Coronary artery (tissue), 2 donors: ENCODE data around the gene BTBD6.

Experiments used
- DNase-seq: peaks from one replicate; pipeline ENCODE4 v3.0.0-alpha.2; 2017; ENCODE audit warnings: low spot score
- H3K27ac ChIP-seq, 2 donors: fragments of 200-600 bp; sonication (generic); one replicate each; pipeline ENCODE4 v1.5.1; 2016 to 2019
- H3K4me3 ChIP-seq: fragments of 200-600 bp; sonication (generic); 2 replicates; pipeline ENCODE4 v1.5.1; 2016; ENCODE audit warnings: mild to moderate bottlenecking, moderate library complexity
- TF ChIP-seq, protein P1 (sequence below): fragments of 200-600 bp; sonication (generic); IDR thresholded peaks from one replicate; pipeline ENCODE4 v1.5.1; 2019; ENCODE audit warnings: antibody characterized with exemption

The BTBD6 gene

GRCh38 chr14:105247715-105248367 is 492 bp upstream of the BTBD6 start:
- H3K27ac ChIP-seq: peak overlapping the region; percentile 43 to 100
- H3K4me3 ChIP-seq: peak overlapping the region; percentile 98
- DNase-seq: no peak
- TF ChIP-seq, protein P1, sequence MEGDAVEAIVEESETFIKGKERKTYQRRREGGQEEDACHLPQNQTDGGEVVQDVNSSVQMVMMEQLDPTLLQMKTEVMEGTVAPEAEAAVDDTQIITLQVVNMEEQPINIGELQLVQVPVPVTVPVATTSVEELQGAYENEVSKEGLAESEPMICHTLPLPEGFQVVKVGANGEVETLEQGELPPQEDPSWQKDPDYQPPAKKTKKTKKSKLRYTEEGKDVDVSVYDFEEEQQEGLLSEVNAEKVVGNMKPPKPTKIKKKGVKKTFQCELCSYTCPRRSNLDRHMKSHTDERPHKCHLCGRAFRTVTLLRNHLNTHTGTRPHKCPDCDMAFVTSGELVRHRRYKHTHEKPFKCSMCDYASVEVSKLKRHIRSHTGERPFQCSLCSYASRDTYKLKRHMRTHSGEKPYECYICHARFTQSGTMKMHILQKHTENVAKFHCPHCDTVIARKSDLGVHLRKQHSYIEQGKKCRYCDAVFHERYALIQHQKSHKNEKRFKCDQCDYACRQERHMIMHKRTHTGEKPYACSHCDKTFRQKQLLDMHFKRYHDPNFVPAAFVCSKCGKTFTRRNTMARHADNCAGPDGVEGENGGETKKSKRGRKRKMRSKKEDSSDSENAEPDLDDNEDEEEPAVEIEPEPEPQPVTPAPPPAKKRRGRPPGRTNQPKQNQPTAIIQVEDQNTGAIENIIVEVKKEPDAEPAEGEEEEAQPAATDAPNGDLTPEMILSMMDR: no peak

DNA sequence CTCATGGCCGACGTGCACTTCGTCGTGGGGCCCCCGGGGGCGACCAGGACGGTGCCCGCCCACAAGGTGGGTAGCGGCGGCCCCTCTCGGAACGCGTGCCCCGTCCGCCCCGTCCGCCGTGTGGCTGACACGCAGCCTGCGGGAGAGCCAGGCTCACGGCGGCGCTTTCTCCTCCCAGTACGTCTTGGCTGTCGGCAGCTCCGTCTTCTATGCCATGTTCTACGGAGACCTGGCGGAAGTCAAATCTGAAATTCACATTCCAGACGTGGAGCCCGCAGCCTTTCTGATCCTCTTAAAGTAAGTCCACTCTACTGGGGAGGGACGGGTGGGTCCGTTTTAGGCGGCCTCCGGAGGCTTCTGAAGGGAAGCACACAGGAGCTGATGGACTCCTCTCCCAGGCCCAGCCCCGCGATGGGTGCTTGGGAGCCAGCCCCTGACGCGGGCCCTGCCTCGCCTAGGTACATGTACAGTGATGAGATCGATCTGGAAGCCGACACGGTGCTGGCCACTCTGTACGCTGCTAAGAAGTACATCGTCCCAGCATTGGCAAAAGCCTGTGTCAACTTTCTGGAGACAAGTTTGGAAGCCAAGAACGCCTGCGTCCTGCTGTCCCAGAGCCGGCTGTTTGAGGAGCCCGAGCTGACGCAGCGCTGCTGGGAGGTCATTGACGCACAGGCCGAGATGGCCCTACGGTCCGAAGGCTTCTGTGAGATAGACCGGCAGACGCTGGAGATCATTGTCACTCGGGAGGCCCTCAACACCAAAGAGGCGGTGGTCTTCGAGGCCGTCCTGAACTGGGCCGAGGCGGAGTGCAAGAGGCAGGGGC is 1.1 kb downstream of the BTBD6 start:
- DNase-seq: no peak
- Histone ChIP-seq H3K27ac (peak overlapping the region; percentile 77 to 100), H3K4me3 (peak overlapping the region; percentile 98)
- TF ChIP-seq, protein P1: no peak

DNA sequence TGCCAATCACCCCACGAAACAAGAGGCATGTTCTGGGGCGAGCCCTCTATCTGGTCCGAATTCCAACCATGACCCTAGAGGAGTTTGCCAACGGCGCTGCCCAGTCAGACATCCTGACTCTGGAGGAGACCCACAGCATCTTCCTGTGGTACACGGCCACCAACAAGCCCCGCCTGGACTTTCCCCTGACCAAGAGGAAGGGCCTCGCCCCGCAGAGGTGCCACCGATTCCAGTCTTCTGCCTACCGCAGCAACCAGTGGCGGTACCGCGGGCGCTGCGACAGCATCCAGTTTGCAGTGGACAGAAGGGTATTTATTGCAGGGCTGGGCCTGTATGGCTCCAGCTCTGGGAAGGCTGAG is 1.7 kb downstream of the BTBD6 start:
- peak overlapping the region in 1 of 2 donors; percentile 100 for H3K27ac ChIP-seq
- H3K4me3 ChIP-seq: peak overlapping the region; percentile 98
- DNase-seq: no peak
- TF ChIP-seq, protein P1: no peak

GRCh38 chr14:105250986-105251385 is 2.7 kb downstream of the BTBD6 start:
- Histone ChIP-seq H3K27ac (no peak overlapping the region), H3K4me3 (no peak overlapping the region)
- TF ChIP-seq, protein P1: no peak
- DNase-seq: no peak

GRCh38 chr14:105251920-105252319 is 3.6 kb downstream of the BTBD6 start:
- no peak for DNase-seq
- Histone ChIP-seq H3K27ac (no peak overlapping the region), H3K4me3 (no peak overlapping the region)
- TF ChIP-seq, protein P1: no peak

DNA sequence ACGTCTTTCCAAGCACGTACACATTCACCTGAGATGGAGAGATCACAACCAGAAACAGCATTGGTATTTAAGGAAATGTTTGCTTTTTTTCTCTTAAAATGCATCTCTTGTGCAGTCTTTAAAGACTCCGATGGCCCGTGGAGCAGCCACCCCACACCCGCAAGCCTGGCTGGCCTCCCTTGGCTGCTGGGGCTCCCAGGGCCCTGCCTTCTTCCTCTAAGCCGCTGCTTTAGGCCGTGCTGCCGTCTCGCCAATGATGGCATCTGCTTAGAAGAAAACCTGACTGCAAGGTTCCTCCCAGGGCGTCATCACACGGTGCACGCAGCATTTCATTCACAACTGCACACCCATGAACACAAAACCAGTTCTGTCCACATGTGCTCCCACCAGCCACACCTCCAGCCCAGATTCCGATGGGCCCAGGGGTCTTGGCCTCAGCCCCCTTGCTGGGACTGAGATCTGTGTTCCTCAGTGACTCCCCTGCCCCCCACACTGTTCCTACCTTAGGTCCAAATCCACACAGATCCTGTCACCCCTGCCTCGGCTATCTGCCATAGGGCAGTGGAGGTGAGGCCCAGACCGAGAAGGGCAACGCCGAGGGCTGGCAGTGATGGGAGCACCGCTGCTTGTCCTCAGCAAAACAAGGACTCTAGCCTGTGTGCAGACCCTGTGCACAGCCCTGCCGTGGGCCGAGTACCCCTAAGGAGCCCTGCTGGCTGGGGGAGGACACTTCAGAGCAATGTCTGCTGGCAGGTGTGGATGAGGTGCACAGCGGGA is 4.4 kb downstream of the BTBD6 start:
- H3K4me3 ChIP-seq: no peak overlapping the region
- no peak for DNase-seq
- no peak overlapping the region for H3K27ac ChIP-seq
- TF ChIP-seq, protein P1: no peak
